ENCODE data around the gene VCAN. TPM values are rescaled to one million over a fixed set of nuclear protein-coding genes. Genes with fewer than 3 reads are reported as not detected.

Gene VCAN
- total and polyA plus RNA-seq, 11 donors, result 4.8 to 121 (median 26.4) TPM

GRCh38 chr5:83472213-83472507, 616 bp downstream of the VCAN start:
- H3K36me3 ChIP-seq, result no peaks in the 10 kb centered on the region
- H3K27ac ChIP-seq, result peak overlapping the region in 11 of 12 donors; percentile 19 to 88 (median 68)
- TF ChIP-seq POLR2A (IDR thresholded peaks at IDR 0.05) (no peak), CTCF (IDR thresholded peaks at IDR 0.05) (no peak)
- no peaks in the 10 kb centered on the region for H3K9me3 ChIP-seq
- H3K4me1 ChIP-seq, result peaks cover 0 to 54% (median 27%) of the 10 kb centered on the region in 12 donors
- DNase-seq (no peak), ATAC-seq (no peak)
- intact Hi-C loops (cut with DNase I), result loop anchor here (2.0 to 10.0 kb wide), 8 partner anchors 45 to 1120 kb away; no protein-coding TSS in a partner anchor
- peak overlapping the region; percentile 28 to 69 (median 56) for H3K4me3 ChIP-seq
- WGBS, 4 donors, result 0 to 5% (median 1%) methylated on average over 5 of the region's 5 CpGs
- H3K27me3 ChIP-seq, result peaks cover 0 to 66% (median 36%) of the 10 kb centered on the region in 9 donors

- Histone ChIP-seq H3K4me1 (peaks cover 0 to 54% (median 26%) of the 10 kb centered on the region in 12 donors), H3K4me3 (peak overlapping the region; percentile 28 to 69 (median 56)), H3K27me3 (peaks cover 0 to 62% (median 36%) of the 10 kb centered on the region in 9 donors), H3K36me3 (no peaks in the 10 kb centered on the region), H3K27ac (peak overlapping the region; percentile 14 to 88 (median 68)), H3K9me3 (no peaks in the 10 kb centered on the region)
- WGBS, 4 donors, result 0 to 1% (median 1%) methylated on average over 30 to 54 of the region's 54 CpGs
- no peak for TF ChIP-seq POLR2A (IDR thresholded peaks at IDR 0.05)
- intact Hi-C loops (cut with DNase I), result loop anchor here (1.0 to 10.0 kb wide), 9 partner anchors 45 to 1120 kb away; no protein-coding TSS in a partner anchor
- peak; percentile 42 to 79 (median 57) for DNase-seq
- peak; percentile 27 to 64 (median 40) for ATAC-seq
Observed at GRCh38 chr5:83472508-83473345, 1.2 kb downstream of the VCAN start.

- intact Hi-C loops (cut with DNase I), result loop anchor here (1.0 to 10.0 kb wide), 9 partner anchors 46 to 1121 kb away; no protein-coding TSS in a partner anchor
- peak overlapping the region; percentile 14 to 88 (median 72) for H3K27ac ChIP-seq
- TF ChIP-seq POLR2A (IDR thresholded peaks at IDR 0.05) (no peak), CTCF (IDR thresholded peaks at IDR 0.05) (peak; percentile 70 to 92 (median 84))
- DNase-seq, result peak; percentile 85 to 92 (median 88)
- peak; percentile 78 to 88 (median 83) for ATAC-seq
- H3K4me3 ChIP-seq, result peak overlapping the region; percentile 34 to 69 (median 56)
- H3K27me3 ChIP-seq, result peaks cover 0 to 68% (median 36%) of the 10 kb centered on the region in 9 donors
- no peaks in the 10 kb centered on the region for H3K36me3 ChIP-seq
- no peaks in the 10 kb centered on the region for H3K9me3 ChIP-seq
- H3K4me1 ChIP-seq, result peaks cover 0 to 54% (median 25%) of the 10 kb centered on the region in 12 donors
- 0 to 1% (median 1%) methylated on average over 37 to 42 of the region's 42 CpGs for WGBS, 4 donors
Observed at GRCh38 chr5:83473346-83474160, 2.0 kb downstream of the VCAN start.

GRCh38 chr5:83474161-83474796, 2.7 kb downstream of the VCAN start:
- H3K4me3 ChIP-seq, result peak overlapping the region; percentile 34 to 69 (median 56)
- peak overlapping the region; percentile 1 to 88 (median 72) for H3K27ac ChIP-seq
- WGBS, 4 donors, result 0 to 1% (median 1%) methylated on average over 33 to 46 of the region's 46 CpGs
- no peaks in the 10 kb centered on the region for H3K9me3 ChIP-seq
- peak; percentile 33 to 77 (median 70) for ATAC-seq
- TF ChIP-seq CTCF (IDR thresholded peaks at IDR 0.05) (no peak), POLR2A (IDR thresholded peaks at IDR 0.05) (peak in 1 of 2 donors; percentile 29)
- H3K27me3 ChIP-seq, result peaks cover 0 to 66% (median 36%) of the 10 kb centered on the region in 9 donors
- intact Hi-C loops (cut with DNase I), result loop anchor here (5.0 to 10.0 kb wide), 7 partner anchors 47 to 1122 kb away; no protein-coding TSS in a partner anchor
- DNase-seq, result peak; percentile 80 to 89 (median 85)
- H3K36me3 ChIP-seq, result no peaks in the 10 kb centered on the region
- peaks cover 0 to 54% (median 25%) of the 10 kb centered on the region in 12 donors for H3K4me1 ChIP-seq

Measured in heart left ventricle (tissue), 16 donors.